ENCODE data around the gene YKT6.

YKT6 gene

GRCh38 chr7:44238116-44238695, 37.4 kb downstream of the YKT6 start:
- no peaks in the 10 kb centered on the region for H3K27me3 Mint-ChIP-seq
- ATAC-seq, result no peak

GRCh38 chr7:44239361-44239760, 38.6 kb downstream of the YKT6 start:
- H3K27ac Mint-ChIP-seq, result no peak overlapping the region
- H3K36me3 Mint-ChIP-seq (ENCODE audit: low read depth), result no peaks in the 10 kb centered on the region
- no peaks in the 10 kb centered on the region for H3K9me3 Mint-ChIP-seq

More at GRCh38 chr7:44238116-44238695, 37.4 kb downstream of the YKT6 start:
- Mint-ChIP-seq H3K36me3 (ENCODE audit: low read depth) (no peaks in the 10 kb centered on the region), H3K4me3 (no peak overlapping the region), H3K9me3 (no peaks in the 10 kb centered on the region), H3K4me1 (no peaks in the 10 kb centered on the region), H3K27ac (no peak overlapping the region)
- no peak for DNase-seq

GRCh38 chr7:44240376-44240775, 39.6 kb downstream of the YKT6 start:
- Mint-ChIP-seq H3K9me3 (no peaks in the 10 kb centered on the region), H3K36me3 (ENCODE audit: low read depth) (no peaks in the 10 kb centered on the region), H3K4me1 (no peaks in the 10 kb centered on the region), H3K4me3 (no peak overlapping the region), H3K27ac (no peak overlapping the region), H3K27me3 (no peaks in the 10 kb centered on the region)
- no peak for ATAC-seq
- no peak for DNase-seq

More at GRCh38 chr7:44239361-44239760, 38.6 kb downstream of the YKT6 start:
- no peak overlapping the region for H3K4me3 Mint-ChIP-seq
- DNase-seq, result no peak
- no peak for ATAC-seq
- no peaks in the 10 kb centered on the region for H3K27me3 Mint-ChIP-seq
- no peaks in the 10 kb centered on the region for H3K4me1 Mint-ChIP-seq

GRCh38 chr7:44240983-44241510, 40.3 kb downstream of the YKT6 start:
- Mint-ChIP-seq H3K4me3 (no peak overlapping the region), H3K36me3 (ENCODE audit: low read depth) (no peaks in the 10 kb centered on the region), H3K9me3 (no peaks in the 10 kb centered on the region), H3K27ac (no peak overlapping the region), H3K4me1 (no peaks in the 10 kb centered on the region), H3K27me3 (no peaks in the 10 kb centered on the region)
- peak; percentile 69 for ATAC-seq
- peak; percentile 64 for DNase-seq

- DNase-seq (no peak), ATAC-seq (no peak)
- Mint-ChIP-seq H3K9me3 (no peaks in the 10 kb centered on the region), H3K27me3 (no peaks in the 10 kb centered on the region), H3K4me3 (no peak overlapping the region), H3K4me1 (no peaks in the 10 kb centered on the region), H3K36me3 (ENCODE audit: low read depth) (no peaks in the 10 kb centered on the region), H3K27ac (no peak overlapping the region)
Measured at GRCh38 chr7:44242091-44242490, 41.3 kb downstream of the YKT6 start.

- Mint-ChIP-seq H3K9me3 (no peaks in the 10 kb centered on the region), H3K4me1 (no peaks in the 10 kb centered on the region), H3K27ac (no peak overlapping the region), H3K27me3 (no peaks in the 10 kb centered on the region), H3K36me3 (ENCODE audit: low read depth) (no peaks in the 10 kb centered on the region), H3K4me3 (no peak overlapping the region)
- ATAC-seq, result no peak
- DNase-seq, result peak; percentile 61
Measured at GRCh38 chr7:44244282-44244681, 43.5 kb downstream of the YKT6 start.

GRCh38 chr7:44246396-44247113, 45.8 kb downstream of the YKT6 start:
- Mint-ChIP-seq H3K4me1 (no peaks in the 10 kb centered on the region), H3K27me3 (no peaks in the 10 kb centered on the region), H3K9me3 (no peaks in the 10 kb centered on the region), H3K27ac (no peak overlapping the region), H3K4me3 (no peak overlapping the region), H3K36me3 (ENCODE audit: low read depth) (no peaks in the 10 kb centered on the region)
- DNase-seq (no peak), ATAC-seq (no peak)

- no peak overlapping the region for H3K4me3 Mint-ChIP-seq
- H3K36me3 Mint-ChIP-seq (ENCODE audit: low read depth), result no peaks in the 10 kb centered on the region
- no peak overlapping the region for H3K27ac Mint-ChIP-seq
- no peaks in the 10 kb centered on the region for H3K4me1 Mint-ChIP-seq
- H3K27me3 Mint-ChIP-seq, result no peaks in the 10 kb centered on the region
- DNase-seq (no peak), ATAC-seq (no peak)
- no peaks in the 10 kb centered on the region for H3K9me3 Mint-ChIP-seq
Measured at GRCh38 chr7:44247868-44248651, 47.3 kb downstream of the YKT6 start.

GRCh38 chr7:44249639-44250234, 49.0 kb downstream of the YKT6 start:
- Mint-ChIP-seq H3K9me3 (peaks cover 4% of the 10 kb centered on the region), H3K4me3 (no peak overlapping the region), H3K4me1 (no peaks in the 10 kb centered on the region), H3K27me3 (no peaks in the 10 kb centered on the region), H3K27ac (no peak overlapping the region), H3K36me3 (ENCODE audit: low read depth) (no peaks in the 10 kb centered on the region)
- DNase-seq (no peak), ATAC-seq (no peak)

GRCh38 chr7:44251269-44251668, 50.5 kb downstream of the YKT6 start:
- Mint-ChIP-seq H3K36me3 (ENCODE audit: low read depth) (no peaks in the 10 kb centered on the region), H3K4me1 (no peaks in the 10 kb centered on the region), H3K9me3 (peaks cover 4% of the 10 kb centered on the region), H3K27me3 (no peaks in the 10 kb centered on the region), H3K4me3 (no peak overlapping the region), H3K27ac (no peak overlapping the region)
- no peak for DNase-seq
- no peak for ATAC-seq

- Mint-ChIP-seq H3K4me1 (peaks cover 3% of the 10 kb centered on the region), H3K4me3 (no peak overlapping the region), H3K27ac (no peak overlapping the region), H3K9me3 (peaks cover 4% of the 10 kb centered on the region), H3K27me3 (no peaks in the 10 kb centered on the region), H3K36me3 (ENCODE audit: low read depth) (no peaks in the 10 kb centered on the region)
- ATAC-seq (no peak), DNase-seq (no peak)
Measured at GRCh38 chr7:44251881-44252280, 51.1 kb downstream of the YKT6 start.

GRCh38 chr7:44256459-44256858, 55.7 kb downstream of the YKT6 start:
- peaks cover 42% of the 10 kb centered on the region for H3K4me1 Mint-ChIP-seq

GRCh38 chr7:44257213-44257612, 56.4 kb downstream of the YKT6 start:
- DNase-seq, result no peak
- no peaks in the 10 kb centered on the region for H3K27me3 Mint-ChIP-seq
- H3K27ac Mint-ChIP-seq, result peak overlapping the region; percentile 90
- no peak for ATAC-seq
- peaks cover 42% of the 10 kb centered on the region for H3K4me1 Mint-ChIP-seq
- peaks cover 4% of the 10 kb centered on the region for H3K9me3 Mint-ChIP-seq
- H3K36me3 Mint-ChIP-seq (ENCODE audit: low read depth), result no peaks in the 10 kb centered on the region
- no peak overlapping the region for H3K4me3 Mint-ChIP-seq

More at GRCh38 chr7:44256459-44256858, 55.7 kb downstream of the YKT6 start:
- DNase-seq (no peak), ATAC-seq (no peak)
- H3K27me3 Mint-ChIP-seq, result no peaks in the 10 kb centered on the region
- H3K36me3 Mint-ChIP-seq (ENCODE audit: low read depth), result no peaks in the 10 kb centered on the region
- H3K4me3 Mint-ChIP-seq, result no peak overlapping the region
- peak overlapping the region; percentile 90 for H3K27ac Mint-ChIP-seq
- H3K9me3 Mint-ChIP-seq, result peaks cover 4% of the 10 kb centered on the region

GRCh38 chr7:44257618-44258422, 57.0 kb downstream of the YKT6 start:
- peak overlapping the region; percentile 39 for H3K4me3 Mint-ChIP-seq
- no peaks in the 10 kb centered on the region for H3K27me3 Mint-ChIP-seq
- H3K27ac Mint-ChIP-seq, result peak overlapping the region; percentile 90
- H3K4me1 Mint-ChIP-seq, result peaks cover 42% of the 10 kb centered on the region
- peaks cover 4% of the 10 kb centered on the region for H3K9me3 Mint-ChIP-seq
- no peaks in the 10 kb centered on the region for H3K36me3 Mint-ChIP-seq (ENCODE audit: low read depth)
- ATAC-seq (peak; percentile 96), DNase-seq (peak; percentile 72)
